WTC11 (cell line): ENCODE measurements around the gene WTAP.

Experiments
- ATF6 ChIP-seq: sonication (generic); formaldehyde crosslinking; IDR thresholded peaks from 2 replicates; pipeline ENCODE4 v1.8.1; 2023; ENCODE audit warnings: mild to moderate bottlenecking, missing genetic modification reagents
- CREB1 ChIP-seq: sonication (generic); formaldehyde crosslinking; IDR thresholded peaks from 2 replicates; pipeline ENCODE4 v1.8.0; 2023; ENCODE audit warnings: mild to moderate bottlenecking, missing genetic modification reagents
- ELF4 ChIP-seq: sonication (generic); formaldehyde crosslinking; IDR thresholded peaks from 2 replicates; pipeline ENCODE4 v1.8.1; 2022; ENCODE audit warnings: low read depth, mild to moderate bottlenecking, moderate library complexity, missing genetic modification reagents
- MXD4 ChIP-seq: fragments of 250-450 bp; sonication (Bioruptor Pico); IDR thresholded peaks from 2 replicates; pipeline ENCODE4 v1.8.0; 2021; ENCODE audit warnings: mild to moderate bottlenecking, moderate library complexity, borderline replicate concordance
- RORB ChIP-seq: fragments of 250-450 bp; sonication (Bioruptor Pico); IDR thresholded peaks from 2 replicates; pipeline ENCODE4 v1.9.0; 2021; ENCODE audit warnings: mild to moderate bottlenecking
- ZNF121 ChIP-seq: sonication (generic); formaldehyde crosslinking; IDR thresholded peaks from 2 replicates; pipeline ENCODE4 v1.8.0; 2023; ENCODE audit warnings: missing genetic modification reagents
- ZNF512 ChIP-seq: sonication (generic); formaldehyde crosslinking; IDR thresholded peaks from 2 replicates; pipeline ENCODE4 v1.8.1; 2022; ENCODE audit warnings: missing genetic modification reagents, borderline replicate concordance
- TF ChIP-seq, protein P1 (sequence below): fragments of 200-600 bp; IDR thresholded peaks from 2 replicates; pipeline ENCODE4 v1.8.0; 2022; ENCODE audit warnings: antibody characterized with exemption
- TF ChIP-seq, protein P2 (sequence below): sonication (generic); formaldehyde crosslinking; IDR thresholded peaks from 2 replicates; pipeline ENCODE4 v1.8.1; 2023; ENCODE audit warnings: mild to moderate bottlenecking, missing genetic modification reagents, moderate library complexity

DNA sequence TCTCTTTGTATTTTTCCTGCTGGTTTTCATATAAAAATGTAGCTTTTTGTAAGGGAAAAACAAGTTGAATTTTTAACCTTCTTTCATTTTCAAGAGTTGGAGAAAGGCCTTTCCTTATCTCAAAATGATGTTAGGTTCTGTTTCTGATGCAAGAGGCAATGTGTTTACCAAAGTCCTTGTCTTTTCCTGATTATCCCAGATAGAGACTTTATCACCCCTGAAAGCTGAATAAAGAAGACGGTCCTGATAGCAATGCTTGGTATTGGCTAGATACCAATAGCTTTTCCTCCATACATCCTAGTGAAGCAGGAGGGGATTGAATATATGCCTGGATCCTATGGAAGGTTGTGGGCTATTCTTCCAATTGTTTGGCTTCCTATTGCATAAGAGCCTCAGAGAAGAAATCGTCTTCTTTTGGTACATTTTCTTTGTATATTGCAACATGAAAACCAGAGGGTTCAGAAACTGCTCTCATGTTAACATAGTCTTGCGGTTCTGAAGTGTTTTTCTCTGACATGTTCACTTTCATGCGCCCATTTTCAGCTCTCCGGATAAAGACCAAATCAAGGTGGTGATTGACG lies 78.2 kb downstream of the WTAP start:
- TF ChIP-seq, protein P1, sequence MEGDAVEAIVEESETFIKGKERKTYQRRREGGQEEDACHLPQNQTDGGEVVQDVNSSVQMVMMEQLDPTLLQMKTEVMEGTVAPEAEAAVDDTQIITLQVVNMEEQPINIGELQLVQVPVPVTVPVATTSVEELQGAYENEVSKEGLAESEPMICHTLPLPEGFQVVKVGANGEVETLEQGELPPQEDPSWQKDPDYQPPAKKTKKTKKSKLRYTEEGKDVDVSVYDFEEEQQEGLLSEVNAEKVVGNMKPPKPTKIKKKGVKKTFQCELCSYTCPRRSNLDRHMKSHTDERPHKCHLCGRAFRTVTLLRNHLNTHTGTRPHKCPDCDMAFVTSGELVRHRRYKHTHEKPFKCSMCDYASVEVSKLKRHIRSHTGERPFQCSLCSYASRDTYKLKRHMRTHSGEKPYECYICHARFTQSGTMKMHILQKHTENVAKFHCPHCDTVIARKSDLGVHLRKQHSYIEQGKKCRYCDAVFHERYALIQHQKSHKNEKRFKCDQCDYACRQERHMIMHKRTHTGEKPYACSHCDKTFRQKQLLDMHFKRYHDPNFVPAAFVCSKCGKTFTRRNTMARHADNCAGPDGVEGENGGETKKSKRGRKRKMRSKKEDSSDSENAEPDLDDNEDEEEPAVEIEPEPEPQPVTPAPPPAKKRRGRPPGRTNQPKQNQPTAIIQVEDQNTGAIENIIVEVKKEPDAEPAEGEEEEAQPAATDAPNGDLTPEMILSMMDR, result no peak
- no peak for TF ChIP-seq ELF4 (CRISPR knock-in tag)
- TF ChIP-seq MXD4, result no peak
- TF ChIP-seq, protein P2, sequence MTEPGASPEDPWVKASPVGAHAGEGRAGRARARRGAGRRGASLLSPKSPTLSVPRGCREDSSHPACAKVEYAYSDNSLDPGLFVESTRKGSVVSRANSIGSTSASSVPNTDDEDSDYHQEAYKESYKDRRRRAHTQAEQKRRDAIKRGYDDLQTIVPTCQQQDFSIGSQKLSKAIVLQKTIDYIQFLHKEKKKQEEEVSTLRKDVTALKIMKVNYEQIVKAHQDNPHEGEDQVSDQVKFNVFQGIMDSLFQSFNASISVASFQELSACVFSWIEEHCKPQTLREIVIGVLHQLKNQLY, result no peak
- no peak for TF ChIP-seq ATF6 (CRISPR knock-in tag)
- TF ChIP-seq ZNF512, result no peak
- no peak for TF ChIP-seq RORB (CRISPR knock-in tag)
- no peak for TF ChIP-seq ZNF121
- no peak for TF ChIP-seq CREB1 (CRISPR knock-in tag)
